ENCODE results near the gene SESN3. TPM values are rescaled to one million over a fixed set of nuclear protein-coding genes. Genes with fewer than 3 reads are reported as not detected.
"Not testable (repeated sequence)": the region's sequence is repeated elsewhere in the genome, so short reads cannot be mapped to it uniquely, and the experiment has no call there.

Gene SESN3, protein sequence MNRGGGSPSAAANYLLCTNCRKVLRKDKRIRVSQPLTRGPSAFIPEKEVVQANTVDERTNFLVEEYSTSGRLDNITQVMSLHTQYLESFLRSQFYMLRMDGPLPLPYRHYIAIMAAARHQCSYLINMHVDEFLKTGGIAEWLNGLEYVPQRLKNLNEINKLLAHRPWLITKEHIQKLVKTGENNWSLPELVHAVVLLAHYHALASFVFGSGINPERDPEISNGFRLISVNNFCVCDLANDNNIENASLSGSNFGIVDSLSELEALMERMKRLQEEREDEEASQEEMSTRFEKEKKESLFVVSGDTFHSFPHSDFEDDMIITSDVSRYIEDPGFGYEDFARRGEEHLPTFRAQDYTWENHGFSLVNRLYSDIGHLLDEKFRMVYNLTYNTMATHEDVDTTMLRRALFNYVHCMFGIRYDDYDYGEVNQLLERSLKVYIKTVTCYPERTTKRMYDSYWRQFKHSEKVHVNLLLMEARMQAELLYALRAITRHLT
- polyA plus RNA-seq (2014; cell fraction: cytosol; rRNA removed): 68.9 and 69.5 TPM in 2 replicates
- 61.2 and 74.5 TPM in 2 replicates for polyA plus RNA-seq (2014; cell fraction: nucleus; rRNA removed)

DNA sequence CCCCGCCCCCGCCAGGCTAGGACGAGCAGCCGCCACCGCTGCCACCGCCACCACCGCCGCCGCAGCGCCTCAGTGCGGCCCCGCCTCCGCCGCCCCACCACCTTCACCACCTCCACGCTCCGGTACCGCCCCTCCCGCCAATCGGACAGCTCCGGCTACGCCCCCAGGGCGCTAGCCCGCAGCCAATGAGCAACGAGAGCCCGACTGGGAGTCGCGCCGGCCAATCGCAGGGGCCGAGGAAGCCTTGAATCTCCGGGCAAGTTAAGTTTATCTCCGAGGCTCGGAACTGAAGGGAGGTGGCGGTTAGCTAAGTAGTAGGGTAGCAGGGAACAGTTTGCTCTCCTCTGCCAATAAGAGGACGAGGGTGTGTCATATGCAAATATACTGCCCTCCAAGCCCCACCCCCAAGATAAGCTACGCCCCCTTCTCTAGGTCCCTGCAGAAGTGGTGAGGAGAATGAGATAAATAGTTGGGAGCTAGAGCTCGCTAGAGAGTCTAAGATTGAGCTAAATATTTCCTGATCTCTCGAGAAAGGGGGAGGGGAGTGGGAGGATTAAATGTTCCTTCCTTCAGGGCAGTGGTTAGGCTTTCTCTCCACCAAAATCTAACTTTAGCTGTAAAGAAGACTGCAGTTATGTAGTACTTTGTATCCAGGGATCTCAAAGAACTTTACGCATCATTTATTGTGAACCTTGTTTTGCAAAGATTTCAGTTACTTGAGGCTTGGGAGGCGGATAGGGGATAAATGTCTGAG, at the start of gene SESN3:
TSS of gene SESN3 (minus strand) at position 76 of the 754 bp plus-strand sequence. CDS start 342 bp downstream, outside the sequence.
- DNase-seq (ENCODE audit: low spot score): peak; percentile 100

DNA sequence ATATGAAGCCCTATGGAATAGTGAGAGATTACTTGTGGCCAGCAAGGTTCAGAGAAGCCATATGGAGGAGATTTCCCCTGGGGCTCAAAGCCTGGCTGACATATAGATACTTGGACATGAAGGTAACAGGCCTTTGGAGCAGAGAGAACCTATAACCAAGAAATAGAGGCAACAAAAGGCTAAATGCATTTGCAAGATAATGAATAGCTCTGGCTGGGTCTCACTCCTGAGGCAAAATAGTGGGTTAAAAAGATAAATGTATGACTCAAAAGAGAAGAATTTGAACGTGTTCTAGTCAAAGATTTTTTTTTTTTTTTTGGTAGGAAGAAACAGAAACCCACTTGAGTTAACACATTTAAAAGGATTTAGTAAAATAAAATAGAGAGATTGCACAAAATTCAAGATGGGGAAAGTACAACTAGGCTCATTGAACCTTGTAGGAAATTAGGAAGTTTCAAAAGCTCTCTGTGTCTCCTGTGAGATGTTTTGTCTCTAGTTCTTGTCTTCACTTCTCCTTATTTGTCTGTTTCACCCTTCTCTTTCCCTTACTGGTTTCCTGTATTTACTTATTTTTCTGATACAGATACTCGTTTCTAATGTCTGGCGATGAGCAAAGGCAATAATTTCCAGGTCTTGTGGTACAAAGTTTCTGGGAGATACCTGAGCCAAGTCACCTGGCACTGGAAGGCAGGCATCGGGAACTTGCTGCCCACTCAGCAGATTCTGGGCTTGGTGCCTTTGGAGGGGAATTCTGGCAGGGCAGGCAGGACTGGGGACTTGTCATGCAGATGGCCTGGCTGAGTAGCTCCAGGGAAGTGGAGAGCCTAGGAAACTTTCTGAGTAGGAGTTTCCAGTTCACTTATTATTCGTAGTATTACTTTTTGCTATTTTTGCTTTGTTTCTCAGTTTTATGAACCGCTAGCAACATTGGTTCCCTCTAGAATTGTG, 49.2 kb upstream of the SESN3 start:
- no peak for DNase-seq (ENCODE audit: low spot score)

DNA sequence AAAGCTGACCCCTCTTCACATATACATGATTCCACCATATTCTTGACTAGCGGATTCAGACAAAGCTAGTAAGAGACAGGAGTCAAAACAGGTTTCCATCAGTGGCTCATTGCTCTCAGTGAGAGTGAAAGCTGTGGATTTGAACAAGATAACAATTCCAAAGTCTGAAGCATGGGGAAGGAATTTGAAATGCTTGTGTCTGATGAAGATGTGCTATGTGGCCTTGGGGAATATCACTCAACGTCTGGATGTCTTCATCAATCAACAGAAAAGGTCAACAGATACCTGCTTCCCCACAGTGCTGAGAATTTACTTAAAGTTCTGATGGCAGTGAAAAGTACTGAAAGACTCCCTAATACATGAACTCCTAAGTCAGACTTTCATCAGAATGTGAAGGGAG, 46.9 kb upstream of the SESN3 start:
- no peak for DNase-seq (ENCODE audit: low spot score)

- no peak for DNase-seq (ENCODE audit: low spot score)
Measured at GRCh38 chr11:95276139-95276538, 45.1 kb upstream of the SESN3 start.

DNA sequence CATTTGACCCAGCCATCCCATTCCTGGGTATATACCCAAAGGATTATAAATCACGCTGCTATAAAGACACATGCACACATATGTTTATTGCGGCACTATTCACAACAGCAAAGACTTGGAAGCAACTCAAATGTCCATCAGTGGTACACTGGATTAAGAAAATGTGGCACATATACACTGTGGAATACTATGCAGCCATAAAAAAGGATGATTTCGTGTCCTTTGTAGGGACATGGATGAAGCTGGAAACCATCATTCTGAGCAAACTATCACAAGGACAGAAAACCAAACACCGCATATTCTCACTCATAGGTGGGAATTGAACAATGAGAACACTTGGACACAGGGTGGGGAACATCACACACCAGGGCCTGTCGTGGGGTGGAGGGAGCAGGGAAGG, 42.6 kb upstream of the SESN3 start:
- DNase-seq (ENCODE audit: low spot score): not testable (repeated sequence)

- DNase-seq (ENCODE audit: low spot score): no peak
Measured at GRCh38 chr11:95269036-95269819, 38.2 kb upstream of the SESN3 start.

- no peak for DNase-seq (ENCODE audit: low spot score)
Measured at GRCh38 chr11:95268391-95268790, 37.4 kb upstream of the SESN3 start.

DNA sequence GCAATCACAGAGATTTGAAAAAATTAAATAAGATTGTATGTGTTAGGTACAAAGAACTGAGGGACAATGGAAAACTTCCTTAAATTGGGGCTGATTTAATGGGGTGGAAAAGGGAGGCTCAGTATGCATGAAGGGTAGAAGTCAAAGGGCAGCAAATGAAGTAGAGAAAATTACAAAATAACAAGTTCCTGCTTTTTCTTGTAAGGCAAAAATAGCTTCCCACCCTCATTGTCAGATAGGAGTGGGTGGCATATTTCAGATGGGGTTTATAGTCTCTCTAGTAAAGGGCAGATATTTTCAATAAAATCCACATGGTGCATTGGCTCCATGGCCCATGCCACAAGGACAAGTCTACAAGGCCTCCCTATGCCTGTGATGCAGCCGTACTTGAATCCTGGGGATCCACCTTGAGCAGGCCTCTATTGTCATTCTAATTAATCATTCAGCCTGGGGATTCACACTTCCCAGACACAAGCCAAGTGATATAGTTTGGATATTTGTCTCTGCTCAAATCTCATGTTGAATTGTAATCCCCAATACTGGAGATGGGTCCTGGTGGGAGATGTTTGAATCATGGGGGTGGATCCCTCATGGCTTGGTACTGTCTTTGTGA, 36.7 kb upstream of the SESN3 start:
- DNase-seq (ENCODE audit: low spot score): no peak

DNA sequence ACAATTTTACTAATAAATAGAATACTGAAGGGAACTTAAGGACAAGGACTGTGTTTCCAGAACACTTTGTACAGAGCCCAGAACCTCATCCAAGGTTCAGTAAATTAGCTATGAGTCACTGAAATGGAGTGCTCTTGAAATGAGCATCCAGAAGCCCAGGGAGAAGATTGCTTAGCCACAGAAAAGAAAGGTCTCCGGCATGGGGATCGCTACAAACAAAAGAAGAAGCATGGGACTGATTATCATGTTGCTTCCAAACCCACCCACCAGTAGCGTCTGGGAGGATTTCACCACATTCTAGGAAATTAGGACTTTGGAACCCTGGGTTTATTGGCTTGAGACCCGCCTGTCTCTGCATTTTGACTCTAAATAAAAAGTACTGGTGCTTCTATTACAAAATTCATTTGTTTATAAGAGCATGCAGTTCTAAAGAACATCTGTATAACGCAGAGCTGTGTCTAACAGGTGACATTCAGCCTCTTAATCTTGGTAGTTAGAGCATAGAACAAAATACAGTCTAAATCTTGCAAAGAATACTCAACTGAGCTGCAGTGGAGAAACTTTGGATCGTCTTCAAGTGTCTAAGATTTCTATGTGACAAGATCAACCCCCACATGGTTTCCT, 35.9 kb upstream of the SESN3 start:
- no peak for DNase-seq (ENCODE audit: low spot score)

GRCh38 chr11:95264881-95265280, 33.9 kb upstream of the SESN3 start:
- DNase-seq (ENCODE audit: low spot score): no peak

DNA sequence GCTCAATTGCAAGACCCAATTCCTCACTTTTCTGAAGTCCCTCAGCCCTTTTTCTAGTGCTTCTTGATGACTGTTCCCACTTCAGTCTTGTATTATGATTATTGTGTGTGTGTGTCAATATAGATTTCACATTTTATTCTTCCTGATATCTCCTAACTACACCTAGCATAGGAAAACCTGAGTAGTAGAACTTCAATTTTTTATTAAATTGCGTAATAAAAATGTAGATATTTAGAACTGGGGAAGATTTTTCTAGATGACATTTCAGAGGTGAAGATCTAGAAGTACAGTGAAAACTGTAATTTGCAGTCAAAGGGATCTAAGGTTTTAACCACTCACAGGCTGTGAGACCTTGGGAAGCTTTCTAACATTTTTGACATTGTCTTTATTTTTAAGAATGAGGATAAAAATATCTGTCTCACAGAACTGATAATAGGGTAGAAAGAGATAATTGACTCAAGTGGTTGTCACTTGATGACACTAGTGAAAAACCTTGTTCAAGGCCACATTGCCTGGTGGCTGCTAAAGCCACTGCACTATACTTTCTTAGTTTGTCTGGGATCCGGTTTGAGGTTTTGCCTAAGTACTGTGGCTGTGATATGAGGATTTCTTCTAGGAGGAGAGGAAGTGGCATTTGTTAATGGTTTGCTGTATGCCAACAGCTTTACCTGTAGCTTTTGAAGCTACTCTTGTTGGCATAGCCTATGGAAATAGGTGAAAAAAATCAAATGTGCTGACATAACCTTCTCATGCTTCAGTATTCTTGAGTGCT, 32.2 kb upstream of the SESN3 start:
- DNase-seq (ENCODE audit: low spot score): no peak

- DNase-seq (ENCODE audit: low spot score): no peak
Measured at GRCh38 chr11:95257456-95257971, 26.5 kb upstream of the SESN3 start.

GRCh38 chr11:95256321-95256779, 25.3 kb upstream of the SESN3 start:
- DNase-seq (ENCODE audit: low spot score): no peak

DNA sequence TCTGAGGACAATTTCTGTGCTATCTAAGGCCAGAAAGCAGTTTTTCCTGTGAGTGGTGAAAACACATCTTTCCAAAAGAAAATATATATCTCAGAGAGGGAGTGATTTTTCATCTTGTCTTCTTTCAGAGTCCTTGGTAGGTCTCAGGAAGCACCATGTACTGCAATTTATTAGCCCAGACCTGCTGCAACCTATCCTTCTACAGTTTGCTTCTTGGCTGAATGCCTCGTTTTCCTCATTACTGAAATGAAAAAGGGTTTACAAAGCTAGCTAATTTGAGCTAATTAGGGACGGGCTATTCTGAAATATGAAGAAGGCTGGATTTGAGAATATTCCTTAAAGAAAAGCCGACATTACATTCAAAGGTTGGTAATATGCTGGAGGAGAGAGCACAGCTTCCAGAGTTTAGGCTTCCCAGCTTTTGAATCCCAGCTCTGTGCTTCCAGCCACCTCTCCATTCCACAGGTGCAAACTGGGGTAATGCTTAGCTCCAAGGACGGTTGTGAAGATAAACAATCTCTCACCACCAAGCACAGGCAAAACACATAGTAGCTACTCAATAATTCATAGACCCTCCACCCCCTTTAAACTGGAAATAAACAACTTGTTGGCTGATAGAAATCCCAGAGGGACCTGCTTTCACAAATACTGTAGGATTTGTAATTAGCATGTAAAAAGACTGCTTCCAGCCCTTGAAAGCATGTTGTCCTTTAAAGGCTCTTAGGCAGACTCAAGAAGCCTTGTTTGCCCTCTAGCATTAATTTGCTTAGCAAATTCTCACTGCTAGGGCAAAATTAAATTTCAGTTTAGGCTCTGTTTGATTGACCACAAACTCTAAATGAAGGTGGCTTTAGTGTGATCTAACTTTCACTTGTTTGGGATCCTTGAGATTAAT, 24.5 kb upstream of the SESN3 start:
- DNase-seq (ENCODE audit: low spot score): no peak

GRCh38 chr11:95254716-95255115, 23.7 kb upstream of the SESN3 start:
- no peak for DNase-seq (ENCODE audit: low spot score)

- peak; percentile 95 for DNase-seq (ENCODE audit: low spot score)
Measured at GRCh38 chr11:95254131-95254704, 23.2 kb upstream of the SESN3 start.

- no peak for DNase-seq (ENCODE audit: low spot score)
Measured at GRCh38 chr11:95253141-95253540, 22.1 kb upstream of the SESN3 start.
